Measurements from ENCODE around the gene YIPF7. TPM values are rescaled to one million over a fixed set of nuclear protein-coding genes. Genes with fewer than 3 reads are reported as not detected.

Gene YIPF7
- total RNA-seq (2022; extraction: Qiagen RNA extraction): not detected in 5 replicates

GRCh38 chr4:44651425-44651824 is at the start of gene YIPF7:
Gene YIPF7 (minus strand): TSS chr4:44651625. CDS start chr4:44650100, 1,525 bp downstream.

GRCh38 chr4:44678094-44679041 is 26.9 kb upstream of the YIPF7 start, which contains the start of gene GUF1:
Gene GUF1 (plus strand): TSS chr4:44678420. CDS start chr4:44678623, 203 bp downstream.

Other genes starting within 250 kb of the YIPF7 start
- not detected in 5 replicates for gene KCTD8, start 202.8 kb downstream of the YIPF7 start, total RNA-seq (2022; extraction: Qiagen RNA extraction)
- gene GUF1, start 26.8 kb upstream of the YIPF7 start, total RNA-seq (2022; extraction: Qiagen RNA extraction): 8.2 to 11.2 TPM (median 10.4 TPM) in 5 replicates
- gene GNPDA2, start 74.9 kb upstream of the YIPF7 start, total RNA-seq (2022; extraction: Qiagen RNA extraction): 8.1 to 11.1 TPM (median 10.5 TPM) in 5 replicates